Omental fat pad (tissue), 4 donors: ENCODE measurements around the gene ADTRP. TPM values are rescaled to one million over a fixed set of nuclear protein-coding genes. Genes with fewer than 3 reads are reported as not detected.

Experiments used
- ATAC-seq: fragments of 150-250 bp; one replicate; pipeline ENCODE4 v1.9.1; 2016; ENCODE audit warnings: mild to moderate bottlenecking, moderate library complexity; ENCODE audit not compliant: low FRiP score
- DNase-seq: peaks from one replicate; pipeline ENCODE4 v3.0.0-alpha.2; 2019; ENCODE audit warnings: low spot score
- CTCF ChIP-seq, 3 donors: fragments of 450-650 bp; IDR thresholded peaks; one replicate each; pipeline ENCODE4 v1.5.1; 2016 to 2017; ENCODE audit warnings: antibody characterized with exemption in 3 of 3, mild to moderate bottlenecking in 3 of 3, moderate library complexity in 2 of 3
- total RNA-seq, 4 donors: library from RNA; depleted of rRNA; stranded (reverse); fragments of >200 nt; gene quantifications; one replicate each; pipeline ENCODE4 v1.1.0, GENCODE V29; 2016

The ADTRP gene
- total RNA-seq, 4 donors from 2014 or later: 0.31 to 2.4 (median 0.37) TPM; not detected in 1

- TF ChIP-seq CTCF (IDR thresholded peaks at IDR 0.05): no peak
- no peak for DNase-seq
- ATAC-seq: no peak
Measured at GRCh38 chr6:11738234-11738633, 40.4 kb downstream of the ADTRP start.

GRCh38 chr6:11736601-11737000, 42.0 kb downstream of the ADTRP start:
- no peak for DNase-seq

GRCh38 chr6:11734861-11735613, 43.6 kb downstream of the ADTRP start:
- ATAC-seq (no peak), DNase-seq (no peak)
- TF ChIP-seq CTCF (IDR thresholded peaks at IDR 0.05): no peak

More at GRCh38 chr6:11736601-11737000, 42.0 kb downstream of the ADTRP start:
- TF ChIP-seq CTCF (IDR thresholded peaks at IDR 0.05): no peak
- ATAC-seq: no peak

- no peak for DNase-seq
- no peak for TF ChIP-seq CTCF (IDR thresholded peaks at IDR 0.05)
- peak; percentile 58 for ATAC-seq
Measured at GRCh38 chr6:11732036-11732631, 46.5 kb downstream of the ADTRP start.

- TF ChIP-seq CTCF (IDR thresholded peaks at IDR 0.05): no peak
- no peak for DNase-seq
- no peak for ATAC-seq
Measured at GRCh38 chr6:11731423-11731822, 47.2 kb downstream of the ADTRP start.

GRCh38 chr6:11730641-11731040, 48.0 kb downstream of the ADTRP start:
- TF ChIP-seq CTCF (IDR thresholded peaks at IDR 0.05): no peak
- ATAC-seq (no peak), DNase-seq (no peak)

- ATAC-seq (no peak), DNase-seq (no peak)
- no peak for TF ChIP-seq CTCF (IDR thresholded peaks at IDR 0.05)
Measured at GRCh38 chr6:11729076-11729475, 49.5 kb downstream of the ADTRP start.
